Fibroblast of the conjunctiva (primary cell): ENCODE measurements around the gene AP3S2.

Source experiments
- DNase-seq: peaks from one replicate; pipeline ENCODE4 v3.0.0-alpha.2; 2010; ENCODE audit warnings: low read depth

AP3S2 gene

GRCh38 chr15:89814112-89814742, 79.6 kb downstream of the AP3S2 start:
- no peak for DNase-seq

- DNase-seq: no peak
Measured at GRCh38 chr15:89813381-89814111, 80.2 kb downstream of the AP3S2 start.

GRCh38 chr15:89812847-89813320, 80.9 kb downstream of the AP3S2 start:
- no peak for DNase-seq

GRCh38 chr15:89812011-89812846, 81.6 kb downstream of the AP3S2 start:
- DNase-seq: peak; percentile 79

GRCh38 chr15:89810837-89811236, 83.0 kb downstream of the AP3S2 start:
- DNase-seq: no peak

- no peak for DNase-seq
Measured at GRCh38 chr15:89809787-89810148, 84.0 kb downstream of the AP3S2 start.

GRCh38 chr15:89809093-89809786, 84.6 kb downstream of the AP3S2 start:
- no peak for DNase-seq

GRCh38 chr15:89808160-89808870, 85.5 kb downstream of the AP3S2 start:
- DNase-seq: no peak

GRCh38 chr15:89807689-89808088, 86.1 kb downstream of the AP3S2 start:
- DNase-seq: no peak

GRCh38 chr15:89806559-89807550, 86.9 kb downstream of the AP3S2 start:
- no peak for DNase-seq

- DNase-seq: no peak
Measured at GRCh38 chr15:89806210-89806558, 87.6 kb downstream of the AP3S2 start.

- no peak for DNase-seq
Measured at GRCh38 chr15:89805241-89806209, 88.3 kb downstream of the AP3S2 start.

- no peak for DNase-seq
Measured at GRCh38 chr15:89803941-89804800, 89.6 kb downstream of the AP3S2 start.

GRCh38 chr15:89802986-89803824, 90.6 kb downstream of the AP3S2 start:
- DNase-seq: no peak

- no peak for DNase-seq
Measured at GRCh38 chr15:89802231-89802928, 91.4 kb downstream of the AP3S2 start.

GRCh38 chr15:89801471-89802195, 92.2 kb downstream of the AP3S2 start:
- no peak for DNase-seq
